Urinary bladder (tissue), 4 donors: ENCODE data around the gene GOLGA8B. TPM values are rescaled to one million over a fixed set of nuclear protein-coding genes. Genes with fewer than 3 reads are reported as not detected.
A peak's percentile ranks its signal among the peaks of the same experiment; 100 is the strongest.
"Not testable (repeated sequence)": the region's sequence is repeated elsewhere in the genome, so short reads cannot be mapped to it uniquely, and the experiment has no call there.

Source experiments
- DNase-seq: peaks from one replicate; pipeline ENCODE4 v3.0.0-alpha.2; 2015; ENCODE audit errors: extremely low spot score
- H3K27ac ChIP-seq: one replicate; pipeline ENCODE4 v1.5.1; 2013; ENCODE audit warnings: low read depth, mild to moderate bottlenecking, moderate library complexity
- H3K36me3 ChIP-seq: one replicate; pipeline ENCODE4 v1.6.1; 2013; ENCODE audit warnings: mild to moderate bottlenecking, moderate library complexity; ENCODE audit not compliant: insufficient read depth
- H3K4me1 ChIP-seq: one replicate; pipeline ENCODE4 v1.6.1; 2013; ENCODE audit warnings: mild to moderate bottlenecking, moderate library complexity; ENCODE audit not compliant: insufficient read depth
- H3K4me3 ChIP-seq: one replicate; pipeline ENCODE4 v1.5.1; 2013; ENCODE audit warnings: low read depth, low read length
- WGBS: extraction: QIAGEN DNeasy Blood & Tissue Kit; methylation state at CpG from one replicate; pipeline ENCODE4 v1.1.7; 2013; 5-methylcytosine and 5-hydroxymethylcytosine counted together
- polyA plus RNA-seq: library from polyadenylated mRNA; stranded (reverse); fragments of 200-250 nt; gene quantifications from one replicate; pipeline ENCODE4 v1.2.3, GENCODE V29; 2013
- total RNA-seq: library from RNA; depleted of rRNA; stranded (reverse); fragments of >200 nt; gene quantifications from one replicate; pipeline ENCODE4 v1.2.3, GENCODE V29; 2014
- donor health status: healthy with polysubstance abuse.
- donor health status: healthy.

GOLGA8B gene
- total and polyA plus RNA-seq, 2 donors = 8.3 to 24.2 TPM

DNA sequence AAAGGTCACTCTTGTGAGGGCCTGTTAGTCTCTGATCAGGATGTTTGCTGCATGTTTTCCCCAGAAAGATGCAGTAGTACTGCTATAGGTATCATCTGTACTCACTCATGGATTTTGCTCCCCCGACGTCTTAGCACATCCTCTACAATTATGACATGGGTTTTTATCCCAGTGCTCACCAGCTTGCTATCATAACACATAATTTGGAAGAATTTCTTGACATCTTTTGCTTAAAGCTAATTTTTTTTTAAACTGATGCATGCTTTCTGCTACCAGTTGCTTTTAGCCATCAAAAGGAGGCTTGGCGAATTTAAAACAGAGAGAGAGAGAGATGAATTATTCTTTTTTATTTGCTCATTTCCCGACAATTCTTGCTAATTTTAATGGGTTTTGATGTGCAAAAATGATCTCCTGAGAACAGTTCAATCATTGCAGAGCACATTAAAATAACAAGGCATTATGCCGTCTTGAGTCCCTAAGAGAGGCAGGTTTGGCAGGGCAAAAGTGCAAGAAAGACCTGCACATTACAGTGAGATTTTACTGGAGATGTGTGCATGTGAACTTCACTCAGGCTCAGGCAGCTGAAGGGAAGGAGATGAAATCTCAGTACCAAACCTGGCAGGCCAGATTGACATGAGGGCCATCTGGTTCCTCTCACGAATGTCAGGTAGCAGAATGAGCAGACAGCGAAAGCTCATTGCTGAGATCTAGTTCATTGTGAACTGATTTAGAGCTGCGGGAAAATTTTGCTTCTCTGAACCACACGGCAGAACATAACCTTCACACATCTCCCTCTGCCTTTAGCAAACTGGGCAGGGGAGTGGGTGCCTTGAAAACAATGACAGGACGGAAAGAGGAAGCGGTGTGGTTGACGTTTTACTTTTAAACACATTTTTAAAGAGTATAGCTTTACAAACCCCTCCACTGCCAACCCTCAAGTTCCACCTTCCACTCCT lies 25.9 kb upstream of the GOLGA8B start:
- DNase-seq = no peak
- no peak overlapping the region for H3K27ac ChIP-seq
- no peaks in the 10 kb centered on the region for H3K4me1 ChIP-seq
- no peak overlapping the region for H3K4me3 ChIP-seq
- WGBS = 39% methylated on average over 12 of the region's 12 CpGs
- no peaks in the 10 kb centered on the region for H3K36me3 ChIP-seq

DNA sequence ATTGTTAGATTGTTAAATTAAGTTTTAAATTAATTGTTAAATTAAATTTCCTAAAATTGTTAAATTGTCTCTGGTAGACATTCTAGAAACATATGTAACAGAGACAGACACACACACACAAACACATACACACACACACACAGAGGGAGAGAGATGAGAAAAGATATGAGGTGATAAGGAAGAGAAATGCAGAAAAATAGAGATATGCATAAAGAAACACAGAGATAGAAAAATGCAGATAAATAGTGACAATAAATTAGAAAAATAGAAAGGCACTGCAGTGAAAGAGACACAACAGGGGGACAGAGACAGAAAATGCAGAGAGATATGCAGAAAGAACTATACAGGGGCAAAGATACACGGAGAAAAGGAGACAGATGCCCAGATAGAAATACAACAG lies 25.1 kb upstream of the GOLGA8B start:
- Histone ChIP-seq H3K36me3 (no peaks in the 10 kb centered on the region), H3K4me3 (no peak overlapping the region), H3K4me1 (no peaks in the 10 kb centered on the region), H3K27ac (no peak overlapping the region)
- 32% methylated on average over 1 of the region's 1 CpG for WGBS
- no peak for DNase-seq

DNA sequence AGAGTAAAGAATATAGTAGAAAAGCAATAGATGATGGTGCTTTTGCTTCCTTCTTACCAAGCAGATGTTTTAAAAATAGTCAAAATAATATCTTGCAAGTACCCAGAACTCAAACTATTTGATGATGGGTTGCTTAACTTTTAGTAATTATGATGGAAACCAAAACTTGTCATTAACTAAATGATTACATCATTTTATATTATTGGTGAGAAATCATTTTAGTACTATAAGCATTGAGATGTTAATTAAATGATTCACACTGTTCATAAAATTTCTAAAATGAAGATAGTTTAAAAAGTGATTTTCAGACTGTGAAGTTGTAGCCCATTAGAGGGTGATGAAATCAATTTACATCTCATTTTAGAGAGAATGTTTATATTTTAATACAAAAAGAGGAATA lies 24.4 kb upstream of the GOLGA8B start:
- DNase-seq = no peak
- Histone ChIP-seq H3K4me3 (no peak overlapping the region), H3K27ac (no peak overlapping the region), H3K4me1 (no peaks in the 10 kb centered on the region), H3K36me3 (no peaks in the 10 kb centered on the region)

DNA sequence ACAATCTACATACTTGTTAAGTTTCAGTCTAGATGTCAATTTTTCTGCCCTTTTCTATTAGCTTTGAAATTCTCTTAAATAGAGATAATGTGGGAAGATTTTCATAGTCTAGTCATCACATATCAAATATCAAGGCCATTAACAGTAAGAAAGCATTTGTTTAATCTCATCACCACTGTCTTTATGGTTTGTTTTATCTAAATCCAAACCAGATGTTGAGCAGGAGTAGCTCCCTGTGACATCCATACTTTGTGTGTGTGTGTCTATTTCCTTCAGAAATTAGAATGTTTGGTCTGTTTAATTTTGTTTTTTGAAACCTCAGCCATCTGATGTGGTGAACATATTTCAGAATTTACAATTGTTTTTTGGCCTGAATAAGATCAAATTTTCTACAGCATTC lies 23.1 kb upstream of the GOLGA8B start:
- Histone ChIP-seq H3K27ac (no peak overlapping the region), H3K4me1 (no peaks in the 10 kb centered on the region), H3K36me3 (no peaks in the 10 kb centered on the region), H3K4me3 (no peak overlapping the region)
- DNase-seq = no peak

DNA sequence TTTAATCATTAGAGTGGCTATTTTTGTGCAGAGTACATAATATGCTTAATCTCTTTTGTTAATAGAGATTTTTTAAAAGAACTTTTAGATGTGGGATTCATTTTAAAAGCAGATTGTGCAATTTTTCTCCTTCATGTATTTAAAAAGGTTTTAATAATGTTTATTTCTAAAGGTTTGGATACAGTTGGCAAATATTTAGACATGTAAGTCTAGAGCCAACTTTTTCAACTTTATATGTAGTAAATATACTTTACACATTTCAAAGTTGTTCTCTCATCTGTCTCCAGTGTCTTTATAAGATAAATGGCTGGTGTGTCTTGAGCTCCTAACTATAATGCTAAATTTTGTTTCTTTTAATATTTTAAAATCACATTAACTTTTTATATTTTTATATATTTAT lies 22.7 kb upstream of the GOLGA8B start:
- Histone ChIP-seq H3K27ac (no peak overlapping the region), H3K4me1 (no peaks in the 10 kb centered on the region), H3K36me3 (no peaks in the 10 kb centered on the region), H3K4me3 (no peak overlapping the region)
- DNase-seq = no peak

DNA sequence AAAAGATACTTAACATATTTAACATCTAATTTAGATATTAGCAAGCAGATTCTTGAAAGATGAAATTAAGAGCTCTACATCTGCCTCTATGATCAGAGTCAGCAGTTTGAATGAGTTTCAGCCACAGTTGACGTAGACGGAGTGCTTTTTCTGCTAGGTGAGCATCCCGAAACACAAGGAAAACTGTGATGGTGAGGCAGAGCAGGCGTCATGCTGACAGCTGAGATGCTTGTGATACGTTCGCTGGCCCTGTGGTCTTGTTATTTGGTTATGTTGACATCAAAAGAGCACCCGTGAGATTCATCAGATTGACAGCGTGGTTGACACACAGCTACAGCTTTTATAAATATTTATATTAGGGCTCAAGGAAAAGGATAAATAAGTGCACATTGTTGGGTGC lies 19.6 kb upstream of the GOLGA8B start:
- no peak for DNase-seq
- H3K4me3 ChIP-seq = no peak overlapping the region
- WGBS = 23% methylated on average over 8 of the region's 8 CpGs
- no peaks in the 10 kb centered on the region for H3K36me3 ChIP-seq
- H3K4me1 ChIP-seq = no peaks in the 10 kb centered on the region
- H3K27ac ChIP-seq = no peak overlapping the region

DNA sequence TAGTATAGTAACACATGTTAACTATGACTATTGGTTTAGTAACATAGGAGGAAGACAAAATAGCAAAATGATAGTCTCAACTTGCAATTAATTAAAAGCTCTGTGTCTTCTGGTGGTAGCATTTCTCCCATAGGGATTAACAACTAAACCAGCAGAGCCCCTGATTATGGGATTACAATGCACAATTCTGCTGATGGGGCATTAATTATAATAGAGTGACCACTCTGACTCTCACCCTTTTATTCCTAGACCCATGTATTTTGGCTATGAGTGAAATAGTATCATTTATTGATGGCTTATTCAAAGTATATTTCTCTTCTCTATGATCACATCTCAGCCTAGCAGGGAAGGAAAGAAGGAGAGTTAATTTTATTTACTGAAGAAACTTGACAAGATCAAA lies 17.5 kb upstream of the GOLGA8B start:
- DNase-seq = no peak
- no peak overlapping the region for H3K4me3 ChIP-seq
- H3K36me3 ChIP-seq = no peaks in the 10 kb centered on the region
- H3K27ac ChIP-seq = no peak overlapping the region
- no peaks in the 10 kb centered on the region for H3K4me1 ChIP-seq

DNA sequence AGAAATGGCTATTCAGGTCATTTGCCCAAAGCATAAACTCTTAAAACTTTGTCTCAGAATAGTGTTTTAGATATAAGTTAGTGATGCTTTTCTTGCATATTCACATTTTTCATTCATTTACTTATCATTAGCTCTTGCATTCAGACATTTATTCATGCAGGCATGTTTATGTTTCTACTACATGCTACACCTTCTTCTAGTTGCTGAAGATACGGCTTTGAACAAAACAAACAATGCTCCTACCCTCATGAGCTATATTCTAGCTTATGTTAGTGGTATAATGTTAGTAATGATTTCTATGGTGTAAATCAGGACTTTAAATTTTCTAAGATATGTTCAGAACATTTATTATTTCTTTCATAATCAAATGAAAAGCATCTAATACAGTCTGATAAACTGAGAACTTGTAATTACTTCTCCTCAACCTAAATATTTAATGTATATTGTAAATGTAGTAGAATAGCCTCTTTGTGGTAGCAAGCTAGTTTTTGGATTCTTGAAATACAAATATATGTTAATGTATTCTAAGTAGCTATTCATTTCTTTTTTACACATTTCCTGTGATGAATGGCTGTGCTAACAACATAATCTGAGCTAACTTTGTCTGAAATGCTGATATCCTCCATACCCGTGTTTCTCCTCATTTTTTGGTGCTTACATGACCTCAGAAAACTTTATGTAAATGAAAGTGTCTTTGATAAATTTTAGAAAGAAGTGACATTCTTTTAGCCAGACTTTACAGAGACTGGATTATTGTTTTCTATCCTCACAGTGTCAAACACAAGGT lies 15.5 kb upstream of the GOLGA8B start:
- Histone ChIP-seq H3K4me1 (no peaks in the 10 kb centered on the region), H3K27ac (no peak overlapping the region), H3K36me3 (no peaks in the 10 kb centered on the region), H3K4me3 (no peak overlapping the region)
- 66% methylated on average over 2 of the region's 2 CpGs for WGBS
- no peak for DNase-seq

DNA sequence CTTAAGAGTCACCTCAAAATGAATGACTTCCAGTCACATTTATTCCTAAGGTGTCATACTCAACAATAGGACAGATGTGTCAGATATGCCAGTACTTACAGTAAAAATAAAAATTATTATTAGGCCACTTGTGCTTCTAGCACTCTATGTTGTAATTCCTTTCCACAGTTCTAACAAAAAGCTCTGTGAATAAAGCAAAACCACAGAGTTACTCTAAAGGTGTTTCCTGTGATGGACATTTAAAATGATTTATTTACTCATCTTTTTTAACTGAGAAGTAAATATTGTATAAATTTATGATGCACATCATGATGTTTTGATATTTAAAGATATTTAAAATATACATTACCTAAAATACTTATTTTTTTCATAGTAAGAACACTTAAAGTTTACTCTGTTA lies 13.9 kb upstream of the GOLGA8B start:
- no peaks in the 10 kb centered on the region for H3K4me1 ChIP-seq
- no peak overlapping the region for H3K4me3 ChIP-seq
- no peak overlapping the region for H3K27ac ChIP-seq
- no peaks in the 10 kb centered on the region for H3K36me3 ChIP-seq
- no peak for DNase-seq

DNA sequence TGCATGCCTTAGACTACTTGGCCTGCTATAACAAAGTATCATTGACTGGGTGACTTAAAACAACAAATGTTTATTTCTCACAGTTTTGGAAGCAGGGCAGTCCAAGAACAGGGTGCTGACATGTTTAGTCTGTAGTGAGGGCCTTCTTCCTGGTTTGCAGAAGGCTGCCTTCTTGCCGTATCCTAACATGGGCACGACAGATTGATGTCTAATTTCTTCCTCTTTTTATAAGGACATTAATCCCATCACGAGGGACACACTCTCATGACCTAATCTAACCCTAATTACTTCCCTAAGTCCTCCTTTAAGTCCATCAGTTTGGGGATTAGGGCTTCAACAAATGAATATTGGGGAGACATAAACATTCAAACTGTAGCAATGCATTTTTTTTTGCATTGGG lies 10.9 kb upstream of the GOLGA8B start:
- Histone ChIP-seq H3K4me3 (no peak overlapping the region), H3K4me1 (no peaks in the 10 kb centered on the region), H3K27ac (no peak overlapping the region), H3K36me3 (no peaks in the 10 kb centered on the region)
- 25% methylated on average over 3 of the region's 3 CpGs for WGBS
- no peak for DNase-seq

DNA sequence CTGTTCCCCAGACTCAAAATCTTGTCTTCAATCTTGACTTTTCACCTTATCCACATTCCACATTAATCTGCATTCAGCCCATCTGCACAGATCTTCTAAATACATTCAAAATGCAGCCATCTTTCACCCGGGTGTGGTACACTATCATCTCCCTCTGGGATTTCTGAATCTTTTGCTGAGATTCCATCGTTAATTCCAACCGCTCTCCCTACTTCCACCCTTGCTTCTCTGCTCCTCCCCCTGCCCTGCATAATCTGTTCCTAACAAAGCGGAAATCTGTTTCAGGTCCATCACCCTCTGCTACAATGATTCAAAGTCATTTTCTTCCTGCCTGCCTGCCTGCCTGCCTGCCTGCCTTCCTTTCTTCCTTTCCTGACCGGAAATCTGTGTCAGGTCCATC lies 7.9 kb upstream of the GOLGA8B start:
- 44% methylated on average over 5 of the region's 5 CpGs for WGBS
- no peaks in the 10 kb centered on the region for H3K36me3 ChIP-seq
- no peak overlapping the region for H3K4me3 ChIP-seq
- no peak overlapping the region for H3K27ac ChIP-seq
- DNase-seq = no peak
- no peaks in the 10 kb centered on the region for H3K4me1 ChIP-seq

DNA sequence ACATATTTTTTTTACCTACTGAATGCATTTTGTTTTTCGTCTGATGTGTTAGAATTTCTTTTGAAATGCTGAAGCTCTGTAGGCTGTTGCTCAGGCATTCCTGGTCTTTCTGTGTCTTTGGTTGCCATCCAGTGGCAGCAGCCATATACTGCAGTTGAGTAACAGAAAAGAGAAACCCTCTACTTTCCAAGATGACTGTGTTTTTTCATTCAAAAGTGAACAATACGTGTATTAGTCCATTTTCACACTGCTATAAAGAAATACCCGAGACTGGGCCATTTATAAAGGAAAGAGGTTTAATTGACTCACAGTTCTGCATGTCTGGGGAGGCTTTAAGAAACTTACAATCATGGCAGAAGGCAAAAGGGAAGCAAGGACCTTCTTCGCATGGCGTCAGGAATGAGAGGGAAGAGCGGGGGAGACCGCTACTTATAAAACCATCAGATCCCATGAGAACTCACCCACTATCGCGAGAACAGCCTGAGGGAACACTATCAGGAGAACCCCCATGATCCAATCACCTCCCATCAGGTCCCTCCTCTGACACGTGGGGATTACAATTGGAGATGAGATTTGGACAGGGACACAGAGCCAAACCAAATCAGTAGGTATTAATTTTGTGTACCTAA lies 4.7 kb upstream of the GOLGA8B start:
- WGBS = 13% methylated on average over 10 of the region's 10 CpGs
- H3K27ac ChIP-seq = no peak overlapping the region
- no peak overlapping the region for H3K4me3 ChIP-seq
- peak; percentile 46 for DNase-seq
- no peaks in the 10 kb centered on the region for H3K36me3 ChIP-seq
- no peaks in the 10 kb centered on the region for H3K4me1 ChIP-seq

DNA sequence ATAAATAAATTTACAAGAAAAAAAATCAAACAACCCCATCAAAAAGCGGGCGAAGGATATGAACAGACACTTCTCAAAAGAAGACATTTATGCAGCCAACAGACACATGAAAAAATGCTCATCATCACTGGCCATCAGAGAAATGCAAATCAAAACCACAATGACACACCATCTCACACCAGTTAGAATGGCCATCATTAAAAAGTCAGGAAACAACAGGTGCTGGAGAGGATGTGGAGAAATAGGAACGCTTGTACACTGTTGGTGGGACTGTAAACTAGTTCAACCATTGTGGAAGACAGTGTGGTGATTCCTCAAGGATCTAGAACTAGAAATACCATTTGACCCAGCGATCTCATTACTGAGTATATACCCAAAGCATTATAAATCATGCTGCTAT lies 2.5 kb upstream of the GOLGA8B start:
- H3K36me3 ChIP-seq, H3K4me1 ChIP-seq, H3K4me3 ChIP-seq, H3K27ac ChIP-seq, DNase-seq: not testable (repeated sequence)
- WGBS = 91% methylated on average over 4 of the region's 4 CpGs

DNA sequence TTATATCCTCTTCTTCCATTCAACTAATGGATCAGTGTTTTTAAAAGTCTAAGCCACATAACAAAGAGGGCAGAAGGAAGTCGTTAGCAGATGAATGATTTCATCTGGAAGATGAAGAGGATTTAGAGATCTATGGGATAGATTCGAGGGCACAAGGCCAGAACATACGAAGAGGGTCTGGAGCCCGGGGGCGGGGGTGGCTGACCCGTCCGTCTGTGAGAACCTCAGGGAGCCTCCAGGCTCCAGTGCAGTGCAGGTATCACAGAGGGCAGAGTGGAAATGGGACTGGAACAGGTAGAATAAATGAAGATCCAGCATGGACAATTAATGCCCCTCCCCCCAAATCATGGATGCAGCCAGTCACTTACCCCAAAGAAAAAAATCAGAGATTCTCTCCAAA lies 1.5 kb upstream of the GOLGA8B start:
- no peak overlapping the region for H3K27ac ChIP-seq
- DNase-seq = no peak
- H3K4me3 ChIP-seq = no peak overlapping the region
- no peaks in the 10 kb centered on the region for H3K36me3 ChIP-seq
- no peaks in the 10 kb centered on the region for H3K4me1 ChIP-seq
- 44% methylated on average over 7 of the region's 7 CpGs for WGBS
